Measurements from ENCODE around the gene CCDC197. TPM values are rescaled to one million over a fixed set of nuclear protein-coding genes. Genes with fewer than 3 reads are reported as not detected.

Gene CCDC197
- total RNA-seq, 2 experiments from 2014 or later, result 0.14 TPM; not detected in 1

- no peaks in the 10 kb centered on the region for H3K9me3 Mint-ChIP-seq (ENCODE audit: low read depth)
- peak overlapping the region; percentile 83 for H3K4me3 Mint-ChIP-seq
- CTCF ChIA-PET, result interaction anchor here (1.2 to 14.6 kb wide), 4 partner anchors 17 to 34 kb away, joined by 3 to 309 read pairs (median 164); no protein-coding TSS in a partner anchor
- peaks cover 95% of the 10 kb centered on the region for H3K4me1 Mint-ChIP-seq
- DNase-seq (peak; percentile 68), ATAC-seq (no peak)
- peaks cover 28% of the 10 kb centered on the region for H3K36me3 Mint-ChIP-seq
- peak overlapping the region; percentile 93 for H3K27ac Mint-ChIP-seq
- no peaks in the 10 kb centered on the region for H3K27me3 Mint-ChIP-seq
Observed at GRCh38 chr14:93974833-93975232, 22.3 kb upstream of the CCDC197 start.

GRCh38 chr14:93975791-93976476, 21.2 kb upstream of the CCDC197 start:
- H3K4me3 Mint-ChIP-seq, result peak overlapping the region; percentile 83
- peaks cover 31% of the 10 kb centered on the region for H3K36me3 Mint-ChIP-seq
- no peaks in the 10 kb centered on the region for H3K27me3 Mint-ChIP-seq
- H3K27ac Mint-ChIP-seq, result peak overlapping the region; percentile 93
- H3K9me3 Mint-ChIP-seq (ENCODE audit: low read depth), result no peaks in the 10 kb centered on the region
- peak; percentile 24 for ATAC-seq
- CTCF ChIA-PET, result interaction anchor here (0.9 to 14.6 kb wide), 8 partner anchors 8 to 204 kb away, joined by 3 to 309 read pairs (median 5); partner anchors contain the start of gene CCDC197
- no peak for DNase-seq
- peaks cover 92% of the 10 kb centered on the region for H3K4me1 Mint-ChIP-seq

- Mint-ChIP-seq H3K9me3 (ENCODE audit: low read depth) (no peaks in the 10 kb centered on the region), H3K4me1 (peaks cover 86% of the 10 kb centered on the region), H3K27me3 (no peaks in the 10 kb centered on the region), H3K36me3 (peaks cover 31% of the 10 kb centered on the region), H3K4me3 (peak within 1 kb of the TSS; percentile 83), H3K27ac (peak within 1 kb of the TSS; percentile 93)
- ATAC-seq, result peak; percentile 18
- DNase-seq, result peak; percentile 79
- CTCF ChIA-PET, result interaction anchor here (1.1 to 14.6 kb wide), 7 partner anchors 9 to 204 kb away, joined by 3 to 309 read pairs (median 5); partner anchors contain the start of gene CCDC197
Observed at GRCh38 chr14:93976477-93977057, 20.5 kb upstream of the CCDC197 start, which contains the start of gene ASB2. Gene ASB2 (minus strand): TSS chr14:93976570. CDS start chr14:93964539, 12,031 bp downstream.

GRCh38 chr14:93977171-93977570, 19.9 kb upstream of the CCDC197 start:
- DNase-seq, result no peak
- peaks cover 81% of the 10 kb centered on the region for H3K4me1 Mint-ChIP-seq
- H3K4me3 Mint-ChIP-seq, result peak overlapping the region; percentile 83
- CTCF ChIA-PET, result interaction anchor here (1.1 to 14.6 kb wide), 6 partner anchors 19 to 203 kb away, joined by 3 to 309 read pairs (median 14); no protein-coding TSS in a partner anchor
- peak overlapping the region; percentile 93 for H3K27ac Mint-ChIP-seq
- no peaks in the 10 kb centered on the region for H3K27me3 Mint-ChIP-seq
- peaks cover 30% of the 10 kb centered on the region for H3K36me3 Mint-ChIP-seq
- ATAC-seq, result no peak
- no peaks in the 10 kb centered on the region for H3K9me3 Mint-ChIP-seq (ENCODE audit: low read depth)

GRCh38 chr14:93977790-93978581, 19.1 kb upstream of the CCDC197 start:
- Mint-ChIP-seq H3K9me3 (ENCODE audit: low read depth) (no peaks in the 10 kb centered on the region), H3K27ac (peak overlapping the region; percentile 93), H3K27me3 (no peaks in the 10 kb centered on the region), H3K36me3 (peaks cover 30% of the 10 kb centered on the region), H3K4me1 (peaks cover 74% of the 10 kb centered on the region), H3K4me3 (peak overlapping the region; percentile 26)
- ATAC-seq (peak; percentile 71), DNase-seq (peak; percentile 91)
- CTCF ChIA-PET, result interaction anchor here (1.2 to 14.6 kb wide), 10 partner anchors 9 to 58 kb away, joined by 3 to 309 read pairs (median 7); no protein-coding TSS in a partner anchor

GRCh38 chr14:93978735-93979134, 18.4 kb upstream of the CCDC197 start:
- Mint-ChIP-seq H3K4me1 (peaks cover 66% of the 10 kb centered on the region), H3K36me3 (peaks cover 26% of the 10 kb centered on the region), H3K27ac (peak overlapping the region; percentile 93), H3K4me3 (no peak overlapping the region), H3K9me3 (ENCODE audit: low read depth) (no peaks in the 10 kb centered on the region), H3K27me3 (no peaks in the 10 kb centered on the region)
- CTCF ChIA-PET, result interaction anchor here (1.2 to 14.6 kb wide), 11 partner anchors 9 to 57 kb away, joined by 3 to 309 read pairs (median 6); no protein-coding TSS in a partner anchor
- ATAC-seq (no peak), DNase-seq (no peak)

GRCh38 chr14:93980456-93981201, 16.5 kb upstream of the CCDC197 start:
- Mint-ChIP-seq H3K36me3 (peaks cover 16% of the 10 kb centered on the region), H3K27ac (peak overlapping the region; percentile 19), H3K4me3 (no peak overlapping the region), H3K4me1 (peaks cover 48% of the 10 kb centered on the region), H3K9me3 (ENCODE audit: low read depth) (no peaks in the 10 kb centered on the region), H3K27me3 (no peaks in the 10 kb centered on the region)
- ATAC-seq (no peak), DNase-seq (no peak)
- CTCF ChIA-PET, result interaction anchor here (1.1 to 14.6 kb wide), 4 partner anchors 13 to 39 kb away, joined by 3 to 307 read pairs (median 19); no protein-coding TSS in a partner anchor

- no peak overlapping the region for H3K4me3 Mint-ChIP-seq
- H3K36me3 Mint-ChIP-seq, result peaks cover 16% of the 10 kb centered on the region
- CTCF ChIA-PET, result interaction anchor here (0.7 to 4.1 kb wide), 8 partner anchors 9 to 54 kb away, joined by 3 to 33 read pairs (median 3); partner anchors contain the start of gene CCDC197
- no peaks in the 10 kb centered on the region for H3K27me3 Mint-ChIP-seq
- H3K4me1 Mint-ChIP-seq, result peaks cover 39% of the 10 kb centered on the region
- H3K27ac Mint-ChIP-seq, result no peak overlapping the region
- H3K9me3 Mint-ChIP-seq (ENCODE audit: low read depth), result no peaks in the 10 kb centered on the region
- DNase-seq (no peak), ATAC-seq (no peak)
Observed at GRCh38 chr14:93981316-93982229, 15.5 kb upstream of the CCDC197 start.

GRCh38 chr14:93982230-93983007, 14.7 kb upstream of the CCDC197 start:
- DNase-seq (no peak), ATAC-seq (no peak)
- no peak overlapping the region for H3K27ac Mint-ChIP-seq
- no peaks in the 10 kb centered on the region for H3K9me3 Mint-ChIP-seq (ENCODE audit: low read depth)
- CTCF ChIA-PET, result interaction anchor here (0.7 to 5.3 kb wide), 9 partner anchors 10 to 53 kb away, joined by 3 to 33 read pairs (median 4); partner anchors contain the start of gene CCDC197
- peaks cover 30% of the 10 kb centered on the region for H3K4me1 Mint-ChIP-seq
- peaks cover 12% of the 10 kb centered on the region for H3K36me3 Mint-ChIP-seq
- no peak overlapping the region for H3K4me3 Mint-ChIP-seq
- H3K27me3 Mint-ChIP-seq, result no peaks in the 10 kb centered on the region

- CTCF ChIA-PET, result interaction anchor here (1.1 to 5.3 kb wide), 4 partner anchors 9 to 44 kb away, joined by 5 to 33 read pairs (median 17); partner anchors contain the start of gene CCDC197
- no peak overlapping the region for H3K4me3 Mint-ChIP-seq
- H3K36me3 Mint-ChIP-seq, result peaks cover 6% of the 10 kb centered on the region
- H3K27ac Mint-ChIP-seq, result no peak overlapping the region
- no peaks in the 10 kb centered on the region for H3K9me3 Mint-ChIP-seq (ENCODE audit: low read depth)
- ATAC-seq (no peak), DNase-seq (no peak)
- peaks cover 14% of the 10 kb centered on the region for H3K4me1 Mint-ChIP-seq
- no peaks in the 10 kb centered on the region for H3K27me3 Mint-ChIP-seq
Observed at GRCh38 chr14:93984070-93984469, 13.0 kb upstream of the CCDC197 start.

GRCh38 chr14:93984987-93985410, 12.1 kb upstream of the CCDC197 start:
- no peaks in the 10 kb centered on the region for H3K27me3 Mint-ChIP-seq
- ATAC-seq (peak; percentile 14), DNase-seq (no peak)

More at GRCh38 chr14:93984987-93985410, 12.1 kb upstream of the CCDC197 start:
- H3K4me3 Mint-ChIP-seq, result no peak overlapping the region
- no peak overlapping the region for H3K27ac Mint-ChIP-seq
- CTCF ChIA-PET, result interaction anchor here (0.7 to 5.3 kb wide), 3 partner anchors 8 to 45 kb away, joined by 3 to 25 read pairs (median 5); no protein-coding TSS in a partner anchor
- peaks cover 3% of the 10 kb centered on the region for H3K36me3 Mint-ChIP-seq
- peaks cover 9% of the 10 kb centered on the region for H3K4me1 Mint-ChIP-seq
- H3K9me3 Mint-ChIP-seq (ENCODE audit: low read depth), result no peaks in the 10 kb centered on the region

All from activated CD8-positive, alpha-beta memory T cell treated with anti-CD3 and anti-CD28 coated beads, Interleukin-2, amount 10 ng/mL, durations not matched to agents 7 days and 5 days (primary cell).